Type B pancreatic cell (in vitro differentiated cells): ENCODE measurements around the gene MCF2L. TPM values are rescaled to one million over a fixed set of nuclear protein-coding genes. Genes with fewer than 3 reads are reported as not detected.
"Not testable (repeated sequence)": the region's sequence is repeated elsewhere in the genome, so short reads cannot be mapped to it uniquely, and the experiment has no call there.

Experiments used
- DNase-seq: peaks from one replicate; pipeline ENCODE4 v3.0.0; 2021; ENCODE audit warnings: mixed read lengths; ENCODE audit not compliant: unreplicated experiment; ENCODE audit errors: extremely low spot score
- H3K27ac Mint-ChIP-seq: 2 replicates; pipeline ENCODE4 v1.8.0; 2021; ENCODE audit warnings: mild to moderate bottlenecking, mixed read lengths
- H3K27me3 Mint-ChIP-seq: 2 replicates; pipeline ENCODE4 v1.8.0; 2021; ENCODE audit warnings: mixed read lengths
- H3K36me3 Mint-ChIP-seq: 2 replicates; pipeline ENCODE4 v1.8.0; 2021; ENCODE audit warnings: mixed read lengths
- H3K4me1 Mint-ChIP-seq: one replicate; pipeline ENCODE4 v1.8.0; 2021; ENCODE audit warnings: mixed read lengths; ENCODE audit not compliant: unreplicated experiment
- H3K4me3 Mint-ChIP-seq: 2 replicates; pipeline ENCODE4 v1.8.0; 2021; ENCODE audit warnings: mild to moderate bottlenecking, mixed read lengths
- H3K9me3 Mint-ChIP-seq: 2 replicates; pipeline ENCODE4 v1.8.0; 2021; ENCODE audit warnings: mixed read lengths
- total RNA-seq: library from RNA; stranded (reverse); gene quantifications from 2 replicates; pipeline ENCODE4 v1.2.1, GENCODE V29; 2021; ENCODE audit warnings: low replicate concordance
- TF ChIP-seq, protein P1 (sequence below): fragments of 200-600 bp; sonication (generic); conservative IDR thresholded peaks from 2 replicates; pipeline ENCODE4 v1.5.0; 2021; ENCODE audit warnings: antibody characterized with exemption, mild to moderate bottlenecking

MCF2L gene
- total RNA-seq, 1 donor from 2014 or later: 46.9 TPM

DNA sequence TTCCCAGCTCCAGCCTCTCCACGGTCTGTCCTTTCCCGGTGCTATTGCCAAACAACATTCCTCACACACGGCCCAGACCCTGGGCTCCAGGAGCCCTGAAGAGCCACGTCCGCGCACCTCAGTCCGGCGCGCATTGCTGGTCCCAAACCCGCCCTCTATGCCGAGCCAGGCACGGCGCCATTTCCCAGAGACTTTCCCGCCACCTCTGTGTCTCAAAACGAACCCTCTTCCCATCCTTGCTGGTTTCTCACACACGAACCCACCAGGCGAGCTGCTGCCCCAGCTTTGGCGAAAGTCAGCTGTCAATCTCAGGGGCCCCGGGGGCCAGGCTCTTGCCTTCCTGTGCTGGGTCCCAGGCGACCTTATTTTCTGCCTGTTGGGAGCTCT, 108.5 kb downstream of the MCF2L start:
- no peak for DNase-seq
- Mint-ChIP-seq H3K4me1 (no peaks in the 10 kb centered on the region), H3K36me3 (peaks cover 3% of the 10 kb centered on the region), H3K27me3 (no peaks in the 10 kb centered on the region), H3K27ac (no peak overlapping the region), H3K4me3 (no peak overlapping the region), H3K9me3 (no peaks in the 10 kb centered on the region)
- TF ChIP-seq, protein P1, sequence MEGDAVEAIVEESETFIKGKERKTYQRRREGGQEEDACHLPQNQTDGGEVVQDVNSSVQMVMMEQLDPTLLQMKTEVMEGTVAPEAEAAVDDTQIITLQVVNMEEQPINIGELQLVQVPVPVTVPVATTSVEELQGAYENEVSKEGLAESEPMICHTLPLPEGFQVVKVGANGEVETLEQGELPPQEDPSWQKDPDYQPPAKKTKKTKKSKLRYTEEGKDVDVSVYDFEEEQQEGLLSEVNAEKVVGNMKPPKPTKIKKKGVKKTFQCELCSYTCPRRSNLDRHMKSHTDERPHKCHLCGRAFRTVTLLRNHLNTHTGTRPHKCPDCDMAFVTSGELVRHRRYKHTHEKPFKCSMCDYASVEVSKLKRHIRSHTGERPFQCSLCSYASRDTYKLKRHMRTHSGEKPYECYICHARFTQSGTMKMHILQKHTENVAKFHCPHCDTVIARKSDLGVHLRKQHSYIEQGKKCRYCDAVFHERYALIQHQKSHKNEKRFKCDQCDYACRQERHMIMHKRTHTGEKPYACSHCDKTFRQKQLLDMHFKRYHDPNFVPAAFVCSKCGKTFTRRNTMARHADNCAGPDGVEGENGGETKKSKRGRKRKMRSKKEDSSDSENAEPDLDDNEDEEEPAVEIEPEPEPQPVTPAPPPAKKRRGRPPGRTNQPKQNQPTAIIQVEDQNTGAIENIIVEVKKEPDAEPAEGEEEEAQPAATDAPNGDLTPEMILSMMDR: no peak

DNA sequence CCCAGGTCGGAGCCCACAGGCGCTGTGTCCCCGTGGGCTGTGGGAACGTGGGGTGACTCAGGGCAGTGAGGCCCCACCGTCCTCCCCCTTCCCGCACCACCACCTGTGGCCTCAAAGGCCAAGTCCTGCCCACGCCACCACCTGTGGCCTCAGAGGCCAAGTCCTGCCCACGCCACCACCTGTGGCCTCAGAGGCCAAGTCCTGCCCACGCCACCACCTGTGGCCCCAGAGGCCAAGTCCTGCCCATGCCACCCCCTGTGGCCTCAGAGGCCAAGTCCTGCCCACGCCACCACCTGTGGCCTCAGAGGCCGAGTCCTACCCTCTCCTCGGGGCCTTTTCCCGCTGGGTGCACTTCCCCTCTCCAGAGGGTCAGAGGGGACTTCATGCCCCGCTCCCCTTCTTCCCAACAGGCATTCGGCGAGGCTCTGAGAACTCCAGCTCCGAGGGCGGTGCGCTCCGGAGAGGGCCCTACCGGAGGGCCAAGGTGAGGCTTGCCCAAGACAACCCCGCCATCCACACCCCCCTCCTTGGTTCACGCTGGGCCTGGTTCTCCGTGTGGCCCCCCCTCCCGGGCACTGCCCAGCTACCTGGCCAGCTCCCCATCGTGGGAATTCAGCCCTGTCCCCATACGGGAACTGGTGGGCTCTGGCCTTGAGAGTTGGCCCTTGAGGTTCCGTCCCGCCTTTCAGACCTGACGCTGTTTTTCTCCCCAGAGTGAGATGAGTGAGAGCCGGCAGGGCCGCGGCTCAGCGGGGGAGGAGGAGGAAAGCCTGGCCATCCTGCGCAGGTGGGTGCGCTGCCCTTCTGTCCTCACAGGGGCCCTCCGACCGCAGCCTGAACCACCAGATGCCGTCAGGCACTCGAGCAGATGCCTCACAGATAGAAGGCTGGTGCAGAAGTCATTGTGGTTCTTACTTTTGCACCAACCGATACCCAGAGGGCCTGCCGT, 109.2 kb downstream of the MCF2L start:
- no peaks in the 10 kb centered on the region for H3K4me1 Mint-ChIP-seq
- TF ChIP-seq, protein P1: no peak
- H3K4me3 Mint-ChIP-seq: no peak overlapping the region
- H3K27me3 Mint-ChIP-seq: no peaks in the 10 kb centered on the region
- H3K9me3 Mint-ChIP-seq: no peaks in the 10 kb centered on the region
- no peak overlapping the region for H3K27ac Mint-ChIP-seq
- no peak for DNase-seq
- H3K36me3 Mint-ChIP-seq: peaks cover 3% of the 10 kb centered on the region

DNA sequence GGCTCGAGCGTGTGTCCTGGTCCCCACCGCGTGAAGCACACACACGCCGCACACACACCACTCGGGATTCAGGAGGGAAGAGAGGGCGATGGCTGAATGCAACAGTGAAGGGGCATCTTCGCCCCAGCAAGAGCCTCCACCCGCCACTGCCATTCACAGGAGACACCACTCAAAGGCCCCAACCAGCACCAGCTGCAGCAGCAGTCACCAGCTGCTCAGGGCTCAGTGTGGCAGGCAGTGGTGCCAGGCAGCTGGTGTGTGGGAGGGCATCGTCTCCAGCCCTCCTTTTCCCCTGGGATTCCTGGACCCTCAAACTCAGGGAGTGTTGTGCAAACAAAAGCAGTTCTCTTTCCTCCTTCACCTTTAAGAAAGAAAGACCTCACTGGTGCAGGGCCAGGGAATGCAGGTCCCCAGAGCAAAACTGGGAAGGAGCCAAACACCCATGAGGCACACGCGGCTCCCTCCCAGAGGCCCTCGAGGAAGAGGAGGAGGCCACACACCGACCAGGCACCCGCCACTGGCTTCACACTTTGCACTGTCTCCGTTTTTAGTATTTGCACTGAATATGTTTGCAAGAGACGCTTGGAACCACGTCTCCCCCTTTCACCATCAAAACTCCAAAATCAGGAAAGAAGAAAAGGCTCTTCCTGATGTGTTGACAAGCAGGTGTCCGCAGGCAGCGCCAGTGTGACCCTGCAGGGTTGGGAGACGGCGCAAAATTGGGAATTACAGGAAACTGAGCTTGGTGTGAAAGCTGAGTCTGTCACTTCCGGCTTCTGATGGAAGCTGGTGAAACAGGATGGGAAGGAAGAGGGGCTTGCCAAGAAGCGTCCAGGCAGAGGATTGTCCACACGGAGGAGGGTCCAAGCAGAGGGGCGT, 110.1 kb downstream of the MCF2L start:
- Mint-ChIP-seq H3K36me3 (peaks cover 3% of the 10 kb centered on the region), H3K4me1 (peaks cover 6% of the 10 kb centered on the region), H3K4me3 (no peak overlapping the region), H3K9me3 (no peaks in the 10 kb centered on the region), H3K27me3 (no peaks in the 10 kb centered on the region), H3K27ac (peak overlapping the region; percentile 32)
- no peak for DNase-seq
- TF ChIP-seq, protein P1: no peak

DNA sequence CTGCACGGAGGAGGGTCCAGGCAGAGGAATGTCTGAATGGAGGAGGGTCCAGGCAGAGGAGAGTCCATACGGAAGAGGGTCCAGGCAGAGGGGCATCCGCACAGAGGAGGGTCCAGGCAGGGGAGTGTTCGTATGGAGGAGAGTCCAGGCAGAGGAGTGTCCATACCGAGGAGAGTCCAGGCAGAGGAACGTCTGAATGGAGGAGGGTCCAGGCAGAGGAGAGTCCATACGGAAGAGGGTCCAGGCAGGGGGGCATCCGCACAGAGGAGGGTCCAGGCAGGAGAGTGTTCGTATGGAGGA, 110.7 kb downstream of the MCF2L start:
- H3K27me3 Mint-ChIP-seq, H3K4me3 Mint-ChIP-seq, H3K27ac Mint-ChIP-seq, DNase-seq, H3K9me3 Mint-ChIP-seq, H3K36me3 Mint-ChIP-seq, H3K4me1 Mint-ChIP-seq: not testable (repeated sequence)

DNA sequence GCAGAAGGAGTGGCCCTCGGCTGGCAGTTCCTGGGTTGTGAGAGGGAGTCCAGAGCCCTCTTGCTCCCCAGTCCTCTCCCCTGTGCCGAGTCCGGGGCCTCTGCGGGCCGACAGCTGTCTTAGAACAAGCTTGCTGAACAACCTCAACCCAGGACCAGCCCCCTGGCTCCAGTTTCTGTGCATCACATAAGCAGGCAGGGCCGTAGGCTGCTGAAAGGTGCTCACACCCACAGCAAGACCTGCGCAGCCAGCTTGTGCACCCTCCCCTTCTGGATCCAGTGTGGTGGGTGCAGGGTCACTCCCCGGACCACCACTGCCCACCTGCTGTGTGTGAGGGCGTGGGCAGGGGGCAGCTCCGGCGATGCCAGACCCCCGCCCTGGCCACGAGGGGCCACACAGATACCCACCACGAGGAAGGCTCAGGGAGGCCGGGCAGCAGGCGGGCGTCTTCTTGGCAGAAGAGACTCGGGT, 111.4 kb downstream of the MCF2L start:
- Mint-ChIP-seq H3K27me3 (no peaks in the 10 kb centered on the region), H3K4me1 (peaks cover 6% of the 10 kb centered on the region), H3K9me3 (no peaks in the 10 kb centered on the region), H3K4me3 (no peak overlapping the region), H3K27ac (no peak overlapping the region), H3K36me3 (peaks cover 3% of the 10 kb centered on the region)
- TF ChIP-seq, protein P1: no peak
- no peak for DNase-seq
